GM18519 (cell line): ENCODE data around the gene CAPZB.

Source experiments
- ATAC-seq: cut with Tn5 transposase; IDR thresholded peaks from one replicate; pipeline ENCODE4 v1.9.1; 2021; ENCODE audit warnings: mild to moderate bottlenecking, moderate library complexity; ENCODE audit not compliant: unreplicated experiment, low FRiP score

The CAPZB gene

DNA sequence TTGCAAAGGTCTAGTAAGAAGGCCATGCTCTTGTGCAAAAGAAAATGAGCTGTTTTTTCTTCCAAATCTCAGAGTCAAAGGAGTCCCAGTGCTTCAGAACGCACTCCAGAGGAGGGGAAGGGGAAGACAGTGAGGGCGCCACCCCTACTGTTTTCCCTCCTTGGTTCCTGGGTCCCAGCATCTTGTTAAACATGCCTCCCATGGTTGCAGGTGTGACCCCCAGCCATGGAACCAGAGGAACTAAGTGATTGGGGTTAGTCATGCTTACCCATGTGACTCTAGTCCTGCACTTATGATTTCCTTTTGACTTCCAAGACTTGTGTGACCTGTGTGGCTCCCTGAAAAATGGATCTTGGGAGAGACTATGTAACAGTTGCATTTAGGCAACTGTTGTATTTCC is 190.7 kb downstream of the CAPZB start:
- no peak for ATAC-seq

DNA sequence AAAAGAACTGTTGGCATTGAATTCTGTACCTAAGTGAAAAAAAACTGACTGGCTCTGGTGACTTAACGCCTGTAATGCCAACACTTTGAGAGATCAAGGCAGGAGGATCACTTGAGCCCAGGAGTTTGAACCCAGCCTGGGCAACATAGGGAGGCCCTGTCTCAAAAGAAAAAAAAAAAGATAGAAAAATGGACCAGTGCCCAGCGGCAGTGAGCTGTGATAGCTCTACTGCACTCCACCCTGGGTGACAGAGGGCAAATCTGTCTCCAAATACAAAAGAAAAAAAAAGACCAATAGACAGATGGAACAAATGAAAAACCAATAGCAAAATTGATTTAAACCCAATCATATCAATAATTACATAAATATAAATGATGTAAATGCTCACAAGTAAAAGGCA is 196.1 kb downstream of the CAPZB start:
- ATAC-seq: no peak
